Peyer's patch (tissue), 4 donors: Measurements from ENCODE around the gene UBE2H.

Experiments used
- CTCF ChIP-seq, 6 experiments: fragments of 450-650 bp in 4 of 6; fragments of 200-600 bp in 2 of 6; sonication (generic) in 1 of 6; IDR thresholded peaks; one replicate each; pipeline ENCODE4 v1.5.1; 2017 to 2019; ENCODE audit warnings: antibody characterized with exemption in 6 of 6, mild to moderate bottlenecking in 3 of 6, moderate library complexity in 1 of 6
- POLR2A ChIP-seq, 2 donors: fragments of 450-650 bp; IDR thresholded peaks; one replicate each; pipeline ENCODE4 v1.5.1; 2017; ENCODE audit warnings: antibody characterized with exemption in 2 of 2, mild to moderate bottlenecking in 2 of 2, moderate library complexity in 2 of 2

GRCh38 chr7:129884495-129884894 is 68.3 kb downstream of the UBE2H start:
- no peak for TF ChIP-seq CTCF (IDR thresholded peaks at IDR 0.05)
- TF ChIP-seq POLR2A (IDR thresholded peaks at IDR 0.05), result no peak
